NCI-H187 (cell line): ENCODE measurements around the gene DSCAML1.
A peak's percentile ranks its signal among the peaks of the same experiment; 100 is the strongest.

Source experiments
- DNase-seq, 2 experiments: peaks; one replicate each; lab custom pipeline; 2025; lab: John Stamatoyannopoulos, UW

DSCAML1 gene

GRCh38 chr11:117444711-117445658 lies 352.0 kb downstream of the DSCAML1 start:
- DNase-seq: no peak

- DNase-seq: no peak
Measured at GRCh38 chr11:117444256-117444655, 352.8 kb downstream of the DSCAML1 start.

- peak in 1 of 2 experiments; percentile 58 for DNase-seq
Measured at GRCh38 chr11:117443266-117444186, 353.5 kb downstream of the DSCAML1 start.

- DNase-seq: no peak
Measured at GRCh38 chr11:117442869-117443239, 354.2 kb downstream of the DSCAML1 start.

GRCh38 chr11:117442049-117442868 lies 354.8 kb downstream of the DSCAML1 start:
- no peak for DNase-seq

- DNase-seq: no peak
Measured at GRCh38 chr11:117441146-117441975, 355.7 kb downstream of the DSCAML1 start.

GRCh38 chr11:117440258-117440657 lies 356.8 kb downstream of the DSCAML1 start:
- DNase-seq: no peak

- DNase-seq: no peak
Measured at GRCh38 chr11:117439256-117439655, 357.8 kb downstream of the DSCAML1 start.

GRCh38 chr11:117438371-117439000 lies 358.5 kb downstream of the DSCAML1 start:
- DNase-seq: no peak

GRCh38 chr11:117437791-117438130 lies 359.3 kb downstream of the DSCAML1 start:
- no peak for DNase-seq

- DNase-seq: no peak
Measured at GRCh38 chr11:117437041-117437790, 359.8 kb downstream of the DSCAML1 start.

- DNase-seq: no peak
Measured at GRCh38 chr11:117435326-117435725, 361.7 kb downstream of the DSCAML1 start.

GRCh38 chr11:117434481-117434880 lies 362.5 kb downstream of the DSCAML1 start:
- DNase-seq: no peak

GRCh38 chr11:117433717-117434116 lies 363.3 kb downstream of the DSCAML1 start:
- DNase-seq: no peak

- DNase-seq: no peak
Measured at GRCh38 chr11:117431436-117431835, 365.6 kb downstream of the DSCAML1 start.

GRCh38 chr11:117430293-117430955 lies 366.6 kb downstream of the DSCAML1 start:
- no peak for DNase-seq

- DNase-seq: no peak
Measured at GRCh38 chr11:117428856-117429229, 368.2 kb downstream of the DSCAML1 start.

GRCh38 chr11:117428186-117428855 lies 368.7 kb downstream of the DSCAML1 start:
- DNase-seq: no peak
